Liver (tissue), 9 donors: Measurements from ENCODE around the gene TERT. TPM values are rescaled to one million over a fixed set of nuclear protein-coding genes. Genes with fewer than 3 reads are reported as not detected.

Experiments
- DNase-seq: peaks from one replicate; pipeline ENCODE4 v3.0.0-alpha.2; 2017; ENCODE audit warnings: low spot score
- H3K27ac ChIP-seq, 2 donors: one replicate each; pipeline ENCODE4 v1.7.0; 2013; ENCODE audit warnings: inconsistent platforms in 2 of 2, low read length in 2 of 2, control low read depth in 1 of 2, low read depth in 1 of 2, mild to moderate bottlenecking in 1 of 2
- H3K27me3 ChIP-seq, 4 donors: one replicate each; pipeline versions ENCODE4 v1.6.1 to v1.7.0; 2013; ENCODE audit warnings: low read length in 3 of 4, inconsistent platforms in 1 of 4, mild to moderate bottlenecking in 1 of 4, moderate library complexity in 1 of 4; ENCODE audit not compliant: control insufficient read depth in 4 of 4, insufficient read depth in 4 of 4
- H3K36me3 ChIP-seq, 4 donors: one replicate each; pipeline versions ENCODE4 v1.6.1 to v1.7.0; 2013; ENCODE audit warnings: low read length in 3 of 4, mild to moderate bottlenecking in 3 of 4, low read depth in 1 of 4, moderate library complexity in 1 of 4; ENCODE audit not compliant: control insufficient read depth in 4 of 4, insufficient read depth in 3 of 4
- H3K4me1 ChIP-seq, 4 donors: one replicate each; pipeline versions ENCODE4 v1.6.1 to v1.7.0; 2013; ENCODE audit warnings: low read length in 3 of 4, mild to moderate bottlenecking in 3 of 4, moderate library complexity in 1 of 4; ENCODE audit not compliant: control insufficient read depth in 4 of 4, insufficient read depth in 4 of 4
- H3K4me3 ChIP-seq, 3 donors: one replicate each; pipeline versions ENCODE4 v1.6.1 to v1.7.0; 2013; ENCODE audit warnings: low read length in 3 of 3, control low read depth in 1 of 3, low read depth in 1 of 3, mild to moderate bottlenecking in 1 of 3
- H3K9ac ChIP-seq, 2 donors: one replicate each; pipeline ENCODE4 v1.7.0; 2013; ENCODE audit warnings: low read length in 2 of 2, mild to moderate bottlenecking in 2 of 2, moderate library complexity in 2 of 2, control low read depth in 1 of 2, low read depth in 1 of 2
- H3K9me3 ChIP-seq, 4 donors: one replicate each; pipeline versions ENCODE4 v1.6.1 to v1.7.0; 2013; ENCODE audit warnings: low read length in 3 of 4; ENCODE audit not compliant: control insufficient read depth in 4 of 4
- EGR1 ChIP-seq, 2 donors: IDR thresholded peaks; 2 replicates each; pipeline ENCODE4 v1.6.1; 2016 to 2018; ENCODE audit warnings: antibody characterized with exemption in 2 of 2, low read depth in 2 of 2
- FOXA1 ChIP-seq: IDR thresholded peaks from 2 replicates; pipeline ENCODE4 v1.6.1; 2016; ENCODE audit warnings: antibody characterized with exemption
- FOXA2 ChIP-seq: IDR thresholded peaks from 2 replicates; pipeline ENCODE4 v1.6.1; 2016; ENCODE audit warnings: antibody characterized with exemption
- GABPA ChIP-seq, 2 donors: IDR thresholded peaks in 1 of 2; conservative IDR thresholded peaks in 1 of 2; 2 replicates each; pipeline ENCODE4 v1.6.1; 2016; ENCODE audit warnings: antibody characterized with exemption in 2 of 2, mild to moderate bottlenecking in 1 of 2, moderate library complexity in 1 of 2
- HNF4A ChIP-seq, 2 donors: conservative IDR thresholded peaks; 2 replicates each; pipeline ENCODE4 v1.6.1; 2016; ENCODE audit warnings: antibody characterized with exemption in 2 of 2, mild to moderate bottlenecking in 2 of 2
- HNF4G ChIP-seq: IDR thresholded peaks from 2 replicates; pipeline ENCODE4 v1.6.1; 2016; ENCODE audit warnings: antibody characterized with exemption
- NR2F2 ChIP-seq: IDR thresholded peaks from 2 replicates; pipeline ENCODE4 v1.6.1; 2016; ENCODE audit warnings: antibody characterized with exemption
- RAD21 ChIP-seq, 2 donors: IDR thresholded peaks; 2 replicates each; pipeline ENCODE4 v1.6.1; 2016; ENCODE audit warnings: antibody characterized with exemption in 2 of 2, mild to moderate bottlenecking in 2 of 2
- RXRA ChIP-seq, 2 donors: IDR thresholded peaks; 2 replicates each; pipeline ENCODE4 v1.6.1; 2017 to 2018; ENCODE audit warnings: antibody characterized with exemption in 2 of 2, mild to moderate bottlenecking in 1 of 2
- SP1 ChIP-seq: IDR thresholded peaks from 2 replicates; pipeline ENCODE4 v1.6.1; 2018; ENCODE audit warnings: antibody characterized with exemption, mild to moderate bottlenecking
- YY1 ChIP-seq: IDR thresholded peaks from 2 replicates; pipeline ENCODE4 v1.6.1; 2016; ENCODE audit warnings: antibody characterized with exemption, mild to moderate bottlenecking
- WGBS: extraction: QIAGEN DNeasy Blood & Tissue Kit; methylation state at CpG from one replicate; pipeline ENCODE4 v1.1.7; 2013; 5-methylcytosine and 5-hydroxymethylcytosine counted together
- polyA plus RNA-seq, 2 donors: library from polyadenylated mRNA; stranded (reverse) in 1 of 2; unstranded in 1 of 2; fragments of 200-250 nt in 1 of 2; fragments of >200 nt in 1 of 2; fragmentation: Nextera tagmentation in 1 of 2; extraction: Ambion mirVana in 1 of 2; gene quantifications; one replicate each; pipeline versions ENCODE4 v1.2.1 to v1.2.3, GENCODE V29; 2013 to 2015
- total RNA-seq, 2 donors: library from RNA; depleted of rRNA; stranded (reverse); fragments of >200 nt; gene quantifications; one replicate each; pipeline ENCODE4 v1.2.3, GENCODE V29; 2014
- TF ChIP-seq, protein P1 (sequence below): IDR thresholded peaks from 2 replicates; pipeline ENCODE4 v1.6.1; 2016; ENCODE audit warnings: antibody characterized with exemption
- TF ChIP-seq, protein P2 (sequence below): IDR thresholded peaks from 2 replicates; pipeline ENCODE4 v1.6.1; 2016; ENCODE audit warnings: antibody characterized with exemption
- TF ChIP-seq, protein P3 (sequence below): IDR thresholded peaks from 2 replicates; pipeline ENCODE4 v1.6.1; 2016; ENCODE audit warnings: antibody characterized with exemption
- TF ChIP-seq, protein P4 (sequence below): IDR thresholded peaks from 2 replicates; pipeline ENCODE4 v1.6.1; 2016; ENCODE audit warnings: antibody characterized with exemption, mild to moderate bottlenecking
- TF ChIP-seq, protein P5 (sequence below): fragments of 150-350 bp; IDR thresholded peaks from 2 replicates; pipeline ENCODE4 v1.5.1; 2017; ENCODE audit warnings: improper control_type of control experiment, low read depth, low read length; ENCODE audit not compliant: missing input control
- donor health status: healthy.
- donor health status: healthy.
- donor health status: healthy.
- donor health status: healthy.
- donor health status: healthy.

Gene TERT
- total and polyA plus RNA-seq, 4 donors, result 0.14 TPM; not detected in 3

DNA sequence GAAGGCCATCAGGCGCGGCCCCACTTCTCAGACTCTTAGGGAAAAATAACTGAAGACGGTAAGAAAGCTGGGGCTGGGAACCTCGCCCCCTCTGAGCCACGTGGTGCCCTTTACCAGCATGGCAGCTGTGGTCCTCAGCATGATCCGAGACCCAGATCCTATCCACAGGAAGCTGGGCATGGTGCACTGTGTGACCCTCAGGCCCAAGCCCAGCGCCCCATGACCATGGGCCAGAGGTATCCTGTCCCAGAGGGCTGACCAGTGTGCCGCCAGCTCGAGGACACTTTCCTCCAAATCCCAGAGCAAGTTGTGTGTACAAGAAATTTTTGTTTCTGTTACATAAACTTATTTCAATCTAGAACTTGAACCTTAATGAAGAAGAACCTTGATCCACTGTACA is 28.1 kb downstream of the TERT start:
- WGBS, result 83% methylated on average over 9 of the region's 9 CpGs
- Histone ChIP-seq H3K27me3 (no peaks in the 10 kb centered on the region), H3K4me1 (no peaks in the 10 kb centered on the region), H3K36me3 (no peaks in the 10 kb centered on the region), H3K4me3 (no peak overlapping the region), H3K9me3 (peaks cover 0 to 3% (median 0%) of the 10 kb centered on the region in 4 donors), H3K27ac (no peak overlapping the region), H3K9ac (no peak overlapping the region)
- TF ChIP-seq, protein P1, sequence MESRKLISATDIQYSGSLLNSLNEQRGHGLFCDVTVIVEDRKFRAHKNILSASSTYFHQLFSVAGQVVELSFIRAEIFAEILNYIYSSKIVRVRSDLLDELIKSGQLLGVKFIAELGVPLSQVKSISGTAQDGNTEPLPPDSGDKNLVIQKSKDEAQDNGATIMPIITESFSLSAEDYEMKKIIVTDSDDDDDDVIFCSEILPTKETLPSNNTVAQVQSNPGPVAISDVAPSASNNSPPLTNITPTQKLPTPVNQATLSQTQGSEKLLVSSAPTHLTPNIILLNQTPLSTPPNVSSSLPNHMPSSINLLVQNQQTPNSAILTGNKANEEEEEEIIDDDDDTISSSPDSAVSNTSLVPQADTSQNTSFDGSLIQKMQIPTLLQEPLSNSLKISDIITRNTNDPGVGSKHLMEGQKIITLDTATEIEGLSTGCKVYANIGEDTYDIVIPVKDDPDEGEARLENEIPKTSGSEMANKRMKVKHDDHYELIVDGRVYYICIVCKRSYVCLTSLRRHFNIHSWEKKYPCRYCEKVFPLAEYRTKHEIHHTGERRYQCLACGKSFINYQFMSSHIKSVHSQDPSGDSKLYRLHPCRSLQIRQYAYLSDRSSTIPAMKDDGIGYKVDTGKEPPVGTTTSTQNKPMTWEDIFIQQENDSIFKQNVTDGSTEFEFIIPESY, result no peak
- TF ChIP-seq RXRA (IDR thresholded peaks at IDR 0.05), result no peak
- no peak for TF ChIP-seq SP1
- TF ChIP-seq, protein P2, sequence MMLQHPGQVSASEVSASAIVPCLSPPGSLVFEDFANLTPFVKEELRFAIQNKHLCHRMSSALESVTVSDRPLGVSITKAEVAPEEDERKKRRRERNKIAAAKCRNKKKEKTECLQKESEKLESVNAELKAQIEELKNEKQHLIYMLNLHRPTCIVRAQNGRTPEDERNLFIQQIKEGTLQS, result no peak
- TF ChIP-seq YY1, result no peak
- TF ChIP-seq EGR1 (IDR thresholded peaks at IDR 0.05; ENCODE audit: low read depth in 2 of 2), result no peak
- no peak for TF ChIP-seq HNF4G
- TF ChIP-seq HNF4A (conservative IDR thresholded peaks at IDR 0.05), result no peak
- TF ChIP-seq GABPA (IDR thresholded peaks at IDR 0.05 in 1 of 2, conservative IDR thresholded peaks at IDR 0.05 in 1 of 2), result no peak
- TF ChIP-seq, protein P3, sequence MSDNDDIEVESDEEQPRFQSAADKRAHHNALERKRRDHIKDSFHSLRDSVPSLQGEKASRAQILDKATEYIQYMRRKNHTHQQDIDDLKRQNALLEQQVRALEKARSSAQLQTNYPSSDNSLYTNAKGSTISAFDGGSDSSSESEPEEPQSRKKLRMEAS, result no peak
- no peak for TF ChIP-seq NR2F2
- TF ChIP-seq RAD21 (IDR thresholded peaks at IDR 0.05), result no peak
- TF ChIP-seq, protein P4, sequence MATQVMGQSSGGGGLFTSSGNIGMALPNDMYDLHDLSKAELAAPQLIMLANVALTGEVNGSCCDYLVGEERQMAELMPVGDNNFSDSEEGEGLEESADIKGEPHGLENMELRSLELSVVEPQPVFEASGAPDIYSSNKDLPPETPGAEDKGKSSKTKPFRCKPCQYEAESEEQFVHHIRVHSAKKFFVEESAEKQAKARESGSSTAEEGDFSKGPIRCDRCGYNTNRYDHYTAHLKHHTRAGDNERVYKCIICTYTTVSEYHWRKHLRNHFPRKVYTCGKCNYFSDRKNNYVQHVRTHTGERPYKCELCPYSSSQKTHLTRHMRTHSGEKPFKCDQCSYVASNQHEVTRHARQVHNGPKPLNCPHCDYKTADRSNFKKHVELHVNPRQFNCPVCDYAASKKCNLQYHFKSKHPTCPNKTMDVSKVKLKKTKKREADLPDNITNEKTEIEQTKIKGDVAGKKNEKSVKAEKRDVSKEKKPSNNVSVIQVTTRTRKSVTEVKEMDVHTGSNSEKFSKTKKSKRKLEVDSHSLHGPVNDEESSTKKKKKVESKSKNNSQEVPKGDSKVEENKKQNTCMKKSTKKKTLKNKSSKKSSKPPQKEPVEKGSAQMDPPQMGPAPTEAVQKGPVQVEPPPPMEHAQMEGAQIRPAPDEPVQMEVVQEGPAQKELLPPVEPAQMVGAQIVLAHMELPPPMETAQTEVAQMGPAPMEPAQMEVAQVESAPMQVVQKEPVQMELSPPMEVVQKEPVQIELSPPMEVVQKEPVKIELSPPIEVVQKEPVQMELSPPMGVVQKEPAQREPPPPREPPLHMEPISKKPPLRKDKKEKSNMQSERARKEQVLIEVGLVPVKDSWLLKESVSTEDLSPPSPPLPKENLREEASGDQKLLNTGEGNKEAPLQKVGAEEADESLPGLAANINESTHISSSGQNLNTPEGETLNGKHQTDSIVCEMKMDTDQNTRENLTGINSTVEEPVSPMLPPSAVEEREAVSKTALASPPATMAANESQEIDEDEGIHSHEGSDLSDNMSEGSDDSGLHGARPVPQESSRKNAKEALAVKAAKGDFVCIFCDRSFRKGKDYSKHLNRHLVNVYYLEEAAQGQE, result no peak
- no peak for TF ChIP-seq FOXA1
- no peak for TF ChIP-seq FOXA2
- TF ChIP-seq, protein P5, sequence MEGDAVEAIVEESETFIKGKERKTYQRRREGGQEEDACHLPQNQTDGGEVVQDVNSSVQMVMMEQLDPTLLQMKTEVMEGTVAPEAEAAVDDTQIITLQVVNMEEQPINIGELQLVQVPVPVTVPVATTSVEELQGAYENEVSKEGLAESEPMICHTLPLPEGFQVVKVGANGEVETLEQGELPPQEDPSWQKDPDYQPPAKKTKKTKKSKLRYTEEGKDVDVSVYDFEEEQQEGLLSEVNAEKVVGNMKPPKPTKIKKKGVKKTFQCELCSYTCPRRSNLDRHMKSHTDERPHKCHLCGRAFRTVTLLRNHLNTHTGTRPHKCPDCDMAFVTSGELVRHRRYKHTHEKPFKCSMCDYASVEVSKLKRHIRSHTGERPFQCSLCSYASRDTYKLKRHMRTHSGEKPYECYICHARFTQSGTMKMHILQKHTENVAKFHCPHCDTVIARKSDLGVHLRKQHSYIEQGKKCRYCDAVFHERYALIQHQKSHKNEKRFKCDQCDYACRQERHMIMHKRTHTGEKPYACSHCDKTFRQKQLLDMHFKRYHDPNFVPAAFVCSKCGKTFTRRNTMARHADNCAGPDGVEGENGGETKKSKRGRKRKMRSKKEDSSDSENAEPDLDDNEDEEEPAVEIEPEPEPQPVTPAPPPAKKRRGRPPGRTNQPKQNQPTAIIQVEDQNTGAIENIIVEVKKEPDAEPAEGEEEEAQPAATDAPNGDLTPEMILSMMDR, result no peak
- DNase-seq, result no peak
